ENCODE data around the gene SGO2.

DNA sequence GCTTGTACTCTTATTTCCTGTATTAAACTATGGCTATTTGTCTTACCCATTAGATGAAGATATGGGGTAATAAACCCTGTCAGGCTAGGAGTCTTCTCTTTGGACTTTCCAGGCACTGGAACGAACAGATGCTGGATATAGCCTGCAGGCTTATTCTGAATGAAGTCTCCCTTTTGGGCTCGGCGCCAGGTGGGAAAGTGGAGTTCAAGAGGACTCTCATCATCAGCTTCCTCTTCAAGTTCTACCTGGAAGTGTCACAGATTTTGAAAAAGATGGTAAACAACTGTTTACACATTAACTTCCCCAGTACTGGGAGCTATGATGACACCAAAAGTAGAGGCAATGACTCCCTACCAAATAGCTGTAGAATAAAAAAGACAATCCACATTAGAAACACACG lies 87.7 kb downstream of the SGO2 start:
- no peak for TF ChIP-seq ZNF384 (IDR thresholded peaks at IDR 0.05; ENCODE audit: low read depth, low read length)
- TF ChIP-seq ZBTB8A (IDR thresholded peaks at IDR 0.05; ENCODE audit: partially characterized antibody) = no peak
- TF ChIP-seq, protein P1, sequence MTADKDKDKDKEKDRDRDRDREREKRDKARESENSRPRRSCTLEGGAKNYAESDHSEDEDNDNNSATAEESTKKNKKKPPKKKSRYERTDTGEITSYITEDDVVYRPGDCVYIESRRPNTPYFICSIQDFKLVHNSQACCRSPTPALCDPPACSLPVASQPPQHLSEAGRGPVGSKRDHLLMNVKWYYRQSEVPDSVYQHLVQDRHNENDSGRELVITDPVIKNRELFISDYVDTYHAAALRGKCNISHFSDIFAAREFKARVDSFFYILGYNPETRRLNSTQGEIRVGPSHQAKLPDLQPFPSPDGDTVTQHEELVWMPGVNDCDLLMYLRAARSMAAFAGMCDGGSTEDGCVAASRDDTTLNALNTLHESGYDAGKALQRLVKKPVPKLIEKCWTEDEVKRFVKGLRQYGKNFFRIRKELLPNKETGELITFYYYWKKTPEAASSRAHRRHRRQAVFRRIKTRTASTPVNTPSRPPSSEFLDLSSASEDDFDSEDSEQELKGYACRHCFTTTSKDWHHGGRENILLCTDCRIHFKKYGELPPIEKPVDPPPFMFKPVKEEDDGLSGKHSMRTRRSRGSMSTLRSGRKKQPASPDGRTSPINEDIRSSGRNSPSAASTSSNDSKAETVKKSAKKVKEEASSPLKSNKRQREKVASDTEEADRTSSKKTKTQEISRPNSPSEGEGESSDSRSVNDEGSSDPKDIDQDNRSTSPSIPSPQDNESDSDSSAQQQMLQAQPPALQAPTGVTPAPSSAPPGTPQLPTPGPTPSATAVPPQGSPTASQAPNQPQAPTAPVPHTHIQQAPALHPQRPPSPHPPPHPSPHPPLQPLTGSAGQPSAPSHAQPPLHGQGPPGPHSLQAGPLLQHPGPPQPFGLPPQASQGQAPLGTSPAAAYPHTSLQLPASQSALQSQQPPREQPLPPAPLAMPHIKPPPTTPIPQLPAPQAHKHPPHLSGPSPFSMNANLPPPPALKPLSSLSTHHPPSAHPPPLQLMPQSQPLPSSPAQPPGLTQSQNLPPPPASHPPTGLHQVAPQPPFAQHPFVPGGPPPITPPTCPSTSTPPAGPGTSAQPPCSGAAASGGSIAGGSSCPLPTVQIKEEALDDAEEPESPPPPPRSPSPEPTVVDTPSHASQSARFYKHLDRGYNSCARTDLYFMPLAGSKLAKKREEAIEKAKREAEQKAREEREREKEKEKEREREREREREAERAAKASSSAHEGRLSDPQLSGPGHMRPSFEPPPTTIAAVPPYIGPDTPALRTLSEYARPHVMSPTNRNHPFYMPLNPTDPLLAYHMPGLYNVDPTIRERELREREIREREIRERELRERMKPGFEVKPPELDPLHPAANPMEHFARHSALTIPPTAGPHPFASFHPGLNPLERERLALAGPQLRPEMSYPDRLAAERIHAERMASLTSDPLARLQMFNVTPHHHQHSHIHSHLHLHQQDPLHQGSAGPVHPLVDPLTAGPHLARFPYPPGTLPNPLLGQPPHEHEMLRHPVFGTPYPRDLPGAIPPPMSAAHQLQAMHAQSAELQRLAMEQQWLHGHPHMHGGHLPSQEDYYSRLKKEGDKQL (CRISPR knock-in tag; IDR thresholded peaks at IDR 0.05; ENCODE audit: borderline replicate concordance) = no peak
- TF ChIP-seq EZH2 (IDR thresholded peaks at IDR 0.05; ENCODE audit: borderline replicate concordance, low read depth, low read length) = no peak
- TF ChIP-seq HMG20B (CRISPR knock-in tag; IDR thresholded peaks at IDR 0.05) = no peak
- no peak for TF ChIP-seq FOXM1 (IDR thresholded peaks at IDR 0.05; ENCODE audit: low read depth)
- TF ChIP-seq FOXM1 (CRISPR knock-in tag; IDR thresholded peaks at IDR 0.05; ENCODE audit: low read depth) = no peak
- no peak for TF ChIP-seq MTA2 (IDR thresholded peaks at IDR 0.05; ENCODE audit: low read depth)
- no peak for TF ChIP-seq SFPQ (IDR thresholded peaks at IDR 0.05; ENCODE audit: low read depth, low read length)
- TF ChIP-seq, protein P2, sequence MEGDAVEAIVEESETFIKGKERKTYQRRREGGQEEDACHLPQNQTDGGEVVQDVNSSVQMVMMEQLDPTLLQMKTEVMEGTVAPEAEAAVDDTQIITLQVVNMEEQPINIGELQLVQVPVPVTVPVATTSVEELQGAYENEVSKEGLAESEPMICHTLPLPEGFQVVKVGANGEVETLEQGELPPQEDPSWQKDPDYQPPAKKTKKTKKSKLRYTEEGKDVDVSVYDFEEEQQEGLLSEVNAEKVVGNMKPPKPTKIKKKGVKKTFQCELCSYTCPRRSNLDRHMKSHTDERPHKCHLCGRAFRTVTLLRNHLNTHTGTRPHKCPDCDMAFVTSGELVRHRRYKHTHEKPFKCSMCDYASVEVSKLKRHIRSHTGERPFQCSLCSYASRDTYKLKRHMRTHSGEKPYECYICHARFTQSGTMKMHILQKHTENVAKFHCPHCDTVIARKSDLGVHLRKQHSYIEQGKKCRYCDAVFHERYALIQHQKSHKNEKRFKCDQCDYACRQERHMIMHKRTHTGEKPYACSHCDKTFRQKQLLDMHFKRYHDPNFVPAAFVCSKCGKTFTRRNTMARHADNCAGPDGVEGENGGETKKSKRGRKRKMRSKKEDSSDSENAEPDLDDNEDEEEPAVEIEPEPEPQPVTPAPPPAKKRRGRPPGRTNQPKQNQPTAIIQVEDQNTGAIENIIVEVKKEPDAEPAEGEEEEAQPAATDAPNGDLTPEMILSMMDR (IDR thresholded peaks at IDR 0.05 in 2 of 3, conservative IDR thresholded peaks at IDR 0.05 in 1 of 3; ENCODE audit: insufficient read depth in 2 of 3, low read depth in 1 of 3, low read length in 3 of 3) = no peak
- TF ChIP-seq TBP (optimal IDR thresholded peaks at IDR 0.05; ENCODE audit: low read depth, low read length) = no peak

Data from K562 (cell line).